Measurements from ENCODE around the gene DENND1A.

The DENND1A gene

DNA sequence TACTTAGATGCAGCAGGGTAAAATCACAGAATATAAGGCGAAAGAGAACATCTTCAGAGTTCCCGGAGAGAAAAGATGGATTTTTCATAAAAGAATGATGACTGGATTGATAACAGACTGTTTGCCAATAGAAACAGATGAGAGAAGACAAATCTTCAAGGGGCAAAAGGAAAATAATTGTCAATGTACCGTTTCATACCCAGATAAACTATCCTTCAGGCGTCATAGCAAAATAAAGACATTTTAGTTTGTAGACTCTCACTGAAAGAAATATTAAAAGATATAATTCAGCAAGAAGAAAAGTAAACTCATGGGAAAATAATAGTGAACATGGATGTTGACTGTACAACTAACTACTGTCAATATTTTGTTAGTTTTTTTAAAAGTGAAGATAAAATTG is 399.7 kb downstream of the DENND1A start:
- no peaks in the 10 kb centered on the region for H3K4me1 ChIP-seq (ENCODE audit: control insufficient read depth, insufficient read depth, low read length)
- H3K27ac ChIP-seq (ENCODE audit: low read length): no peak overlapping the region
- H3K9ac ChIP-seq (ENCODE audit: low read length in 2 of 2): no peak overlapping the region
- H3K36me3 ChIP-seq (ENCODE audit: control insufficient read depth in 2 of 2, insufficient read depth in 2 of 2, low read length in 2 of 2): no peaks in the 10 kb centered on the region
- no peaks in the 10 kb centered on the region for H3K27me3 ChIP-seq (ENCODE audit: control insufficient read depth in 1 of 2, insufficient read depth in 2 of 2, low read length in 2 of 2)
- no peak overlapping the region for H3K4me3 ChIP-seq (ENCODE audit: low read length in 2 of 2)
- peaks cover 0 to 4% of the 10 kb centered on the region in 2 donors for H3K9me3 ChIP-seq (ENCODE audit: control insufficient read depth in 2 of 2, low read length in 2 of 2)

DNA sequence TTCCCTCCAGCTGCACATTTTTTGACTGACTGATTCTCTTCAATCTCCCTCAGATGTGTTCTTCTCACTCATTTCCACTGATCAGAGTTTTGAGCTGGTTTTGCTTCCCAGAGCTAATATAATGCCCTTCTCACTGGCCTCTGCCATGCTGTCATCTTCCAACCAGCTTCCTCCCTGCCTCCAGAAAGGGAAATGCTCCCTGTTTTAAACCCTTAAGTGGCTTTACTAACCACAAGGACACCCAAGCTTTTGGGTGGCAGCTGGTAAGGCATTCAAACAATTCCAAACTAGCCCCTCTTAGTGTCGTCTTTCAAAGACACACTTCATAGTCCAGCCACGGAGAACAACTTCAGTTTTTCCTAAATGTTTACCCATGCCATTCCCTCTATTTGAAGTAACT is 401.4 kb downstream of the DENND1A start:
- peaks cover 0 to 4% of the 10 kb centered on the region in 2 donors for H3K9me3 ChIP-seq (ENCODE audit: control insufficient read depth in 2 of 2, low read length in 2 of 2)
- no peak overlapping the region for H3K4me3 ChIP-seq (ENCODE audit: low read length in 2 of 2)
- H3K4me1 ChIP-seq (ENCODE audit: control insufficient read depth, insufficient read depth, low read length): no peaks in the 10 kb centered on the region
- no peaks in the 10 kb centered on the region for H3K36me3 ChIP-seq (ENCODE audit: control insufficient read depth in 2 of 2, insufficient read depth in 2 of 2, low read length in 2 of 2)
- no peak overlapping the region for H3K9ac ChIP-seq (ENCODE audit: low read length in 2 of 2)
- H3K27ac ChIP-seq (ENCODE audit: low read length): no peak overlapping the region
- H3K27me3 ChIP-seq (ENCODE audit: control insufficient read depth in 1 of 2, insufficient read depth in 2 of 2, low read length in 2 of 2): no peaks in the 10 kb centered on the region

GRCh38 chr9:123527981-123528380 is 401.9 kb downstream of the DENND1A start:
- Histone ChIP-seq H3K27ac (ENCODE audit: low read length) (no peak overlapping the region), H3K36me3 (ENCODE audit: control insufficient read depth in 2 of 2, insufficient read depth in 2 of 2, low read length in 2 of 2) (no peaks in the 10 kb centered on the region), H3K27me3 (ENCODE audit: control insufficient read depth in 1 of 2, insufficient read depth in 2 of 2, low read length in 2 of 2) (no peaks in the 10 kb centered on the region), H3K9ac (ENCODE audit: low read length in 2 of 2) (no peak overlapping the region), H3K4me3 (ENCODE audit: low read length in 2 of 2) (no peak overlapping the region), H3K9me3 (ENCODE audit: control insufficient read depth in 2 of 2, low read length in 2 of 2) (peaks cover 0 to 4% of the 10 kb centered on the region in 2 donors), H3K4me1 (ENCODE audit: control insufficient read depth, insufficient read depth, low read length) (no peaks in the 10 kb centered on the region)

- Histone ChIP-seq H3K9ac (ENCODE audit: low read length in 2 of 2) (no peak overlapping the region), H3K4me1 (ENCODE audit: control insufficient read depth, insufficient read depth, low read length) (no peaks in the 10 kb centered on the region), H3K9me3 (ENCODE audit: control insufficient read depth in 2 of 2, low read length in 2 of 2) (peaks cover 0 to 4% of the 10 kb centered on the region in 2 donors)
Measured at GRCh38 chr9:123525957-123526356, 404.0 kb downstream of the DENND1A start.

GRCh38 chr9:123525424-123525823 is 404.5 kb downstream of the DENND1A start:
- Histone ChIP-seq H3K9ac (ENCODE audit: low read length in 2 of 2) (no peak overlapping the region), H3K4me3 (ENCODE audit: low read length in 2 of 2) (no peak overlapping the region), H3K27me3 (ENCODE audit: control insufficient read depth in 1 of 2, insufficient read depth in 2 of 2, low read length in 2 of 2) (no peaks in the 10 kb centered on the region), H3K27ac (ENCODE audit: low read length) (no peak overlapping the region), H3K4me1 (ENCODE audit: control insufficient read depth, insufficient read depth, low read length) (no peaks in the 10 kb centered on the region), H3K36me3 (ENCODE audit: control insufficient read depth in 2 of 2, insufficient read depth in 2 of 2, low read length in 2 of 2) (no peaks in the 10 kb centered on the region), H3K9me3 (ENCODE audit: control insufficient read depth in 2 of 2, low read length in 2 of 2) (peaks cover 0 to 4% of the 10 kb centered on the region in 2 donors)

More at GRCh38 chr9:123525957-123526356, 404.0 kb downstream of the DENND1A start:
- no peak overlapping the region for H3K4me3 ChIP-seq (ENCODE audit: low read length in 2 of 2)
- H3K27ac ChIP-seq (ENCODE audit: low read length): no peak overlapping the region
- no peaks in the 10 kb centered on the region for H3K36me3 ChIP-seq (ENCODE audit: control insufficient read depth in 2 of 2, insufficient read depth in 2 of 2, low read length in 2 of 2)
- H3K27me3 ChIP-seq (ENCODE audit: control insufficient read depth in 1 of 2, insufficient read depth in 2 of 2, low read length in 2 of 2): no peaks in the 10 kb centered on the region

- Histone ChIP-seq H3K27ac (ENCODE audit: low read length) (no peak overlapping the region), H3K9me3 (ENCODE audit: control insufficient read depth in 2 of 2, low read length in 2 of 2) (no peaks in the 10 kb centered on the region), H3K9ac (ENCODE audit: low read length in 2 of 2) (no peak overlapping the region), H3K4me3 (ENCODE audit: low read length in 2 of 2) (no peak overlapping the region), H3K36me3 (ENCODE audit: control insufficient read depth in 2 of 2, insufficient read depth in 2 of 2, low read length in 2 of 2) (no peaks in the 10 kb centered on the region), H3K4me1 (ENCODE audit: control insufficient read depth, insufficient read depth, low read length) (no peaks in the 10 kb centered on the region), H3K27me3 (ENCODE audit: control insufficient read depth in 1 of 2, insufficient read depth in 2 of 2, low read length in 2 of 2) (no peaks in the 10 kb centered on the region)
Measured at GRCh38 chr9:123524866-123525265, 405.1 kb downstream of the DENND1A start.

- no peaks in the 10 kb centered on the region for H3K27me3 ChIP-seq (ENCODE audit: control insufficient read depth in 1 of 2, insufficient read depth in 2 of 2, low read length in 2 of 2)
- no peaks in the 10 kb centered on the region for H3K4me1 ChIP-seq (ENCODE audit: control insufficient read depth, insufficient read depth, low read length)
- H3K9ac ChIP-seq (ENCODE audit: low read length in 2 of 2): no peak overlapping the region
- no peak overlapping the region for H3K27ac ChIP-seq (ENCODE audit: low read length)
- no peaks in the 10 kb centered on the region for H3K36me3 ChIP-seq (ENCODE audit: control insufficient read depth in 2 of 2, insufficient read depth in 2 of 2, low read length in 2 of 2)
- no peak overlapping the region for H3K4me3 ChIP-seq (ENCODE audit: low read length in 2 of 2)
- no peaks in the 10 kb centered on the region for H3K9me3 ChIP-seq (ENCODE audit: control insufficient read depth in 2 of 2, low read length in 2 of 2)
Measured at GRCh38 chr9:123523845-123524244, 406.1 kb downstream of the DENND1A start.

GRCh38 chr9:123523001-123523400 is 406.9 kb downstream of the DENND1A start:
- no peaks in the 10 kb centered on the region for H3K4me1 ChIP-seq (ENCODE audit: control insufficient read depth, insufficient read depth, low read length)
- H3K9ac ChIP-seq (ENCODE audit: low read length in 2 of 2): no peak overlapping the region
- no peak overlapping the region for H3K27ac ChIP-seq (ENCODE audit: low read length)
- no peaks in the 10 kb centered on the region for H3K27me3 ChIP-seq (ENCODE audit: control insufficient read depth in 1 of 2, insufficient read depth in 2 of 2, low read length in 2 of 2)
- H3K4me3 ChIP-seq (ENCODE audit: low read length in 2 of 2): no peak overlapping the region
- no peaks in the 10 kb centered on the region for H3K36me3 ChIP-seq (ENCODE audit: control insufficient read depth in 2 of 2, insufficient read depth in 2 of 2, low read length in 2 of 2)
- H3K9me3 ChIP-seq (ENCODE audit: control insufficient read depth in 2 of 2, low read length in 2 of 2): no peaks in the 10 kb centered on the region

DNA sequence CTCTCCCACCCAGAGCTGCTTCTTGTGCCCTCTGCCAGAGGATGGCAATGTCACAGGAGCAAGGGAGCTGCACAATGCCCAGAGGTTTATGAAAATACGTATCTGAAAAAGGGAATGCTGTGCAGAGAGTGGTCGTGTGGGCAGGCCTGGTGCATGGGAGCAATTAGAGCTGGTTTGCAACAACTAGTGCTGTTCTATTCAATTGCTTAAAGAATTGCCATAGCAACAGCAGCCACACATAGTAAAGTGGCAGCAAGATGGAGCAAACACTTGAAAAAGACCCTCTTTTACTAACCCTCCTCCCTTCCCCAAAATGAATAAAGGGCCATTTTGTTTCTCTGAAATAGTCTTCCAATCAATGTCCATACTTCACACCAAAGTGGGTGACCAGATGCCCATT is 407.7 kb downstream of the DENND1A start:
- Histone ChIP-seq H3K4me1 (ENCODE audit: control insufficient read depth, insufficient read depth, low read length) (no peaks in the 10 kb centered on the region), H3K9me3 (ENCODE audit: control insufficient read depth in 2 of 2, low read length in 2 of 2) (no peaks in the 10 kb centered on the region), H3K27me3 (ENCODE audit: control insufficient read depth in 1 of 2, insufficient read depth in 2 of 2, low read length in 2 of 2) (no peaks in the 10 kb centered on the region), H3K27ac (ENCODE audit: low read length) (no peak overlapping the region), H3K36me3 (ENCODE audit: control insufficient read depth in 2 of 2, insufficient read depth in 2 of 2, low read length in 2 of 2) (no peaks in the 10 kb centered on the region), H3K4me3 (ENCODE audit: low read length in 2 of 2) (no peak overlapping the region), H3K9ac (ENCODE audit: low read length in 2 of 2) (no peak overlapping the region)

- H3K27me3 ChIP-seq (ENCODE audit: control insufficient read depth in 1 of 2, insufficient read depth in 2 of 2, low read length in 2 of 2): no peaks in the 10 kb centered on the region
- H3K27ac ChIP-seq (ENCODE audit: low read length): no peak overlapping the region
- H3K9me3 ChIP-seq (ENCODE audit: control insufficient read depth in 2 of 2, low read length in 2 of 2): no peaks in the 10 kb centered on the region
- no peaks in the 10 kb centered on the region for H3K4me1 ChIP-seq (ENCODE audit: control insufficient read depth, insufficient read depth, low read length)
- no peaks in the 10 kb centered on the region for H3K36me3 ChIP-seq (ENCODE audit: control insufficient read depth in 2 of 2, insufficient read depth in 2 of 2, low read length in 2 of 2)
- no peak overlapping the region for H3K4me3 ChIP-seq (ENCODE audit: low read length in 2 of 2)
- H3K9ac ChIP-seq (ENCODE audit: low read length in 2 of 2): no peak overlapping the region
Measured at GRCh38 chr9:123518338-123518737, 411.6 kb downstream of the DENND1A start.

DNA sequence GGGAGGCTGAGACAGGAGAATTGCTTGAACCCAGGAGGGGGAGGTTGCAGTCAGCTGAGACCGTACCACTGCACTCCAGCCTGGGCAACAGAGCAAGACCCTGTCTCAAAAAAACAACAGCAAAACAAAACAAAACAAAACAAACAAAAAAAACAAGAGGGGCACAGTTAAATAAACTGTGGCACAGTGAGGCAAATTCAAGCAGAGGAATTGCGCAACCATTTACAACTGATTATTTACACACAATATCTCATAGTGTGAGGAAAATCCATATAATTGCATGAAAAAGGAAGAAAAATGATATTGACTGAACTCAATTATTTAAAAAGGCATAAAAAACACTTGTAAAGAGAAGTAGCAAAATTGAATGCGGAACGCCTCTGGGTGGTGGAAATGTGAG is 412.4 kb downstream of the DENND1A start:
- no peaks in the 10 kb centered on the region for H3K4me1 ChIP-seq (ENCODE audit: control insufficient read depth, insufficient read depth, low read length)
- no peak overlapping the region for H3K4me3 ChIP-seq (ENCODE audit: low read length in 2 of 2)
- H3K27ac ChIP-seq (ENCODE audit: low read length): no peak overlapping the region
- no peaks in the 10 kb centered on the region for H3K9me3 ChIP-seq (ENCODE audit: control insufficient read depth in 2 of 2, low read length in 2 of 2)
- no peaks in the 10 kb centered on the region for H3K27me3 ChIP-seq (ENCODE audit: control insufficient read depth in 1 of 2, insufficient read depth in 2 of 2, low read length in 2 of 2)
- no peaks in the 10 kb centered on the region for H3K36me3 ChIP-seq (ENCODE audit: control insufficient read depth in 2 of 2, insufficient read depth in 2 of 2, low read length in 2 of 2)
- H3K9ac ChIP-seq (ENCODE audit: low read length in 2 of 2): no peak overlapping the region
